Thoracic aorta (tissue), 2 donors: ENCODE results near the gene TSSK1B. TPM values are rescaled to one million over a fixed set of nuclear protein-coding genes. Genes with fewer than 3 reads are reported as not detected.

Experiments used
- ATAC-seq: fragments of 150-250 bp; one replicate; pipeline ENCODE4 v1.8.0; 2017; ENCODE audit warnings: low read depth; ENCODE audit not compliant: insufficient number of reproducible peaks, low FRiP score
- DNase-seq: peaks from one replicate; pipeline ENCODE4 v3.0.0-alpha.2; 2020; ENCODE audit warnings: low spot score
- H3K27ac ChIP-seq, 2 donors: fragments of 200-600 bp; sonication (generic); 1 replicate in 1 of 2; 2 replicates in 1 of 2; pipeline ENCODE4 v1.5.1; 2016; ENCODE audit warnings: mild to moderate bottlenecking in 2 of 2, moderate library complexity in 2 of 2
- H3K27me3 ChIP-seq: fragments of 200-600 bp; sonication (generic); replicated peaks from 2 replicates; pipeline ENCODE4 v1.6.0; 2016; ENCODE audit warnings: mild to moderate bottlenecking; ENCODE audit not compliant: insufficient read depth
- H3K36me3 ChIP-seq: fragments of 200-600 bp; sonication (generic); one replicate; pipeline ENCODE4 v1.5.1; 2016
- H3K4me1 ChIP-seq, 2 donors: fragments of 200-600 bp; sonication (generic); 1 replicate in 1 of 2; 2 replicates in 1 of 2; pipeline versions ENCODE4 v1.5.1 to v1.6.0; 2016; ENCODE audit warnings: low read depth in 2 of 2, mild to moderate bottlenecking in 1 of 2; ENCODE audit not compliant: control insufficient read depth in 1 of 2
- H3K4me3 ChIP-seq: fragments of 200-600 bp; sonication (generic); 2 replicates; pipeline ENCODE4 v1.5.1; 2016; ENCODE audit warnings: mild to moderate bottlenecking
- H3K9me3 ChIP-seq: fragments of 200-600 bp; sonication (generic); 2 replicates; pipeline ENCODE4 v1.5.1; 2016
- total RNA-seq, 2 donors: library from RNA; depleted of rRNA; stranded (reverse); fragments of >200 nt; gene quantifications; one replicate each; pipeline versions ENCODE4 v1.1.0 to v1.2.3, GENCODE V29; 2016
- TF ChIP-seq, protein P1 (sequence below): fragments of 200-600 bp; sonication (generic); IDR thresholded peaks from one replicate; pipeline ENCODE4 v1.5.1; 2019; ENCODE audit warnings: antibody characterized with exemption

Gene TSSK1B
- total RNA-seq, 2 donors from 2014 or later: not detected

DNA sequence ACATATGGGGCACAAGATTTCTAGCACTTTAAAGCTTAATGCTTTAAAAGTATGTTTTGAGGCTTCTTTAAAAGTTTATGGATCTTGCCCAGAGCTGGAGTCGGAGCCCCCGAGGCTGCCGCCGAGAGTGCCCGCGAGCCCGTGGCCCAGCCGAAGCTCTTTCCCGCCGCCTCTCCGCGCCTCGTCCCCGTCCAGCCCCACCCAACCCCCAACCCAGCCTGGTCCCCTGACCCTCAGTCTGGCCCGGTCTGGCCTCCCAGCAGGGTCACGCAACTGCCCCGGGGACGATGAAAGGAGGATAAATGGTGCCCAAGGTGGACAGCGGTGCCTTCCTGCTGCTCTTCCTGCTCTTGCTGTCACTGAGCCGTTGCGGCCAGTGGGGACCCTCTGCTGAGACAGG, 1.7 kb downstream of the TSSK1B start:
- no peaks in the 10 kb centered on the region for H3K27me3 ChIP-seq
- ATAC-seq: no peak
- H3K4me1 ChIP-seq: no peaks in the 10 kb centered on the region

DNA sequence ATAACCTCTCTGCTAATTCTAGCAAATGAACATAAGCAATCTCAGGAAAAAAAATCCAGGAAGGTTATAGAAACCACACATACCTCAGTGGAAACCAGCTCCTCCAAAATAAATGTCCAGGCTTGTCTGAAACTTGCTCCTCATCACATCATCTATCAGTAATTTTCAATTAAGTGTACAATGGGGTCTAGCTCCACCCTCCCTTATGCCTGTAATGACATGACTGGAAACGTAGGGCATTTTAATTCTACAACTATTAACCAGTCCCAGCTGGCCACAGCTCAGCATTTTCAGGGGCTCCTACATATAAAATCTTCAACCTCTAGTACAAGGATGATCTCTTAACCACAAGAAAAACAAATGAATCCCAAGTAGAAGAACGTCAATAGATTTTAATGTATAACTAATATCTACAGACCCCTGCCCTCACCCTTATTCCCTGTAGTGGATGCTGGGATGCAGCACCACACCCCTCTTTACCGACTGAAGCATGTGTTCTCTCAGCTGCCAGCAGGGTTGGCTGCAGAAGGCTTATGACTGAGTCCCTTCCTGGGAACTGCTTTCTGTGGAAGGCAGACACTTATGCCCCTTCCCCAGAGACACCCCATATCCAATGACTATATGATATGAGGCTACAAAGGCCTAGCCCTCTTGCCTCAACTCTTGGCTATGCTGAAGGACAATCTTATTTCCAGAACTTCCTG, 6.8 kb downstream of the TSSK1B start:
- ATAC-seq: no peak
- no peak overlapping the region for H3K27ac ChIP-seq

More for the DNA sequence above, 1.7 kb downstream of the TSSK1B start:
- no peaks in the 10 kb centered on the region for H3K9me3 ChIP-seq
- H3K36me3 ChIP-seq: no peaks in the 10 kb centered on the region
- no peak overlapping the region for H3K4me3 ChIP-seq
- no peak for DNase-seq
- TF ChIP-seq, protein P1, sequence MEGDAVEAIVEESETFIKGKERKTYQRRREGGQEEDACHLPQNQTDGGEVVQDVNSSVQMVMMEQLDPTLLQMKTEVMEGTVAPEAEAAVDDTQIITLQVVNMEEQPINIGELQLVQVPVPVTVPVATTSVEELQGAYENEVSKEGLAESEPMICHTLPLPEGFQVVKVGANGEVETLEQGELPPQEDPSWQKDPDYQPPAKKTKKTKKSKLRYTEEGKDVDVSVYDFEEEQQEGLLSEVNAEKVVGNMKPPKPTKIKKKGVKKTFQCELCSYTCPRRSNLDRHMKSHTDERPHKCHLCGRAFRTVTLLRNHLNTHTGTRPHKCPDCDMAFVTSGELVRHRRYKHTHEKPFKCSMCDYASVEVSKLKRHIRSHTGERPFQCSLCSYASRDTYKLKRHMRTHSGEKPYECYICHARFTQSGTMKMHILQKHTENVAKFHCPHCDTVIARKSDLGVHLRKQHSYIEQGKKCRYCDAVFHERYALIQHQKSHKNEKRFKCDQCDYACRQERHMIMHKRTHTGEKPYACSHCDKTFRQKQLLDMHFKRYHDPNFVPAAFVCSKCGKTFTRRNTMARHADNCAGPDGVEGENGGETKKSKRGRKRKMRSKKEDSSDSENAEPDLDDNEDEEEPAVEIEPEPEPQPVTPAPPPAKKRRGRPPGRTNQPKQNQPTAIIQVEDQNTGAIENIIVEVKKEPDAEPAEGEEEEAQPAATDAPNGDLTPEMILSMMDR: no peak
- no peak overlapping the region for H3K27ac ChIP-seq

DNA sequence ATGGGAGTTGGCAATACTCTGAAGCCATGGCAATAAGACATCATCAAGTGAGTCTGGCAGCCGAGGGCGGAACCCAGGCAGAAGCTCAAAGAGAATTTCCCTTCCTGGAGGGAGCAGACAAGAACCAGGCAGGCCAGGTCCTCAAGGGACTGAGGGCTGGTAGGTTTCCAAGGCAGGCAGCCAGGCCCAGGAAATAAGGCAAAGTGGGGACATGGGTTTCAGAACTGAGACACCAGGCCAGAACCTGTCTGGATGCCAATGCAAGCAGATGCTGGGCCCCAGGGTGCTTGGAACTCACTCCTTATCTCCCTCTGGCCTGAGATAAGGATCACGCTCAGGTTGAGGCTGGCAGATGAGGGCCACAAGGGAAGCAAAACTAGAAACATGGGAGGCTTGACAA, 8.9 kb downstream of the TSSK1B start:
- DNase-seq (no peak), ATAC-seq (no peak)
- Histone ChIP-seq H3K4me3 (no peak overlapping the region), H3K27me3 (no peaks in the 10 kb centered on the region), H3K27ac (no peak overlapping the region), H3K36me3 (no peaks in the 10 kb centered on the region), H3K9me3 (no peaks in the 10 kb centered on the region), H3K4me1 (peaks cover 0 to 13% of the 10 kb centered on the region in 2 donors)
- TF ChIP-seq, protein P1: no peak

More for the DNA sequence above, 6.8 kb downstream of the TSSK1B start:
- H3K9me3 ChIP-seq: no peaks in the 10 kb centered on the region
- no peaks in the 10 kb centered on the region for H3K36me3 ChIP-seq
- TF ChIP-seq, protein P1: no peak
- no peak overlapping the region for H3K4me3 ChIP-seq
- peaks cover 0 to 13% of the 10 kb centered on the region in 2 donors for H3K4me1 ChIP-seq
- no peak for DNase-seq
- H3K27me3 ChIP-seq: no peaks in the 10 kb centered on the region

DNA sequence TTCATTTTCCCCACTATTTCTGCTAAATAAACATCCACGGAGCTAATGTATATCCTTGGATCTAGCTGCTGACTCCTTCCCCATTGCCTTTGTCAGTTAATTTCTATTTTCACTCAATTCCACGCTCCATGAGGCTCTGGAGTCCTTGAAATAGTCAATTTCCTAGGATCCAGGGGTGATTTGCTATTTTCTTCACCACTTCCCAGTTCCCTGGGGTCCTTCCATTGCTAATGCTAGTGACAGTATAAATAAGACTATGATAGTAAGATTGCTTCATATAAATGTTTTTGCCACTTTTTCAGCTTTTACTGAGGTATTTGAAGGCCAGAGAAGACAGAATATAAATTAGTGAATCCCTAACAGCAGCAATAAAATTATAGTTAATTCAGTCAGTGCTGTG, 13.1 kb downstream of the TSSK1B start:
- DNase-seq: no peak
- ATAC-seq: no peak
- no peaks in the 10 kb centered on the region for H3K9me3 ChIP-seq
- H3K27ac ChIP-seq: no peak overlapping the region
- no peaks in the 10 kb centered on the region for H3K27me3 ChIP-seq
- no peaks in the 10 kb centered on the region for H3K36me3 ChIP-seq
- no peak overlapping the region for H3K4me3 ChIP-seq
- peaks cover 0 to 10% of the 10 kb centered on the region in 2 donors for H3K4me1 ChIP-seq
- TF ChIP-seq, protein P1: no peak

DNA sequence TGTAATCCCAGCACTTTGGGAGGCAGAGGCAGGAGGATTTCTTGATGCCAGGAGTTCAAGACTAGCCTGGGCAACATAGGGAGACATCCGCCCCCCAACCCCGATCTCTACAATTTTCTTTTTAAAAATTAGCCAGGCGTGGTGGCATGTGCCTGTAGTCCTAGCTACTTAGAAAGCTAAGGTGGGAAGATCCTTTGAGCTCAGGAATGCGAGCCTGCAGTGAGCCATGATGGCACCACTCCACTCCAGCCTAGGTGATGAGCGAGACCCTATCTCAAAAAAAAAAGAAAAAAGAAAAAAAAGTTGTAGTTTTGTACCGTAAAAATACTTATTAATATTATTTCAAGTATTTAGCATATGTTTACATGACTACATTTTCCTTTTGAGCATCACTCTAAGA, 29.3 kb downstream of the TSSK1B start:
- H3K36me3 ChIP-seq: no peaks in the 10 kb centered on the region
- no peak overlapping the region for H3K4me3 ChIP-seq
- H3K9me3 ChIP-seq: peaks cover under 1% of the 10 kb centered on the region
- ATAC-seq (no peak), DNase-seq (no peak)
- H3K4me1 ChIP-seq: no peaks in the 10 kb centered on the region
- TF ChIP-seq, protein P1: no peak
- H3K27me3 ChIP-seq: no peaks in the 10 kb centered on the region
- no peak overlapping the region for H3K27ac ChIP-seq
